Ascending aorta (tissue), 2 donors: ENCODE measurements around the gene C4orf36. TPM values are rescaled to one million over a fixed set of nuclear protein-coding genes. Genes with fewer than 3 reads are reported as not detected.
A peak's percentile ranks its signal among the peaks of the same experiment; 100 is the strongest.

ENCODE experiments used
- DNase-seq, 2 donors: peaks; one replicate each; pipeline ENCODE4 v3.0.0-alpha.2; 2019; ENCODE audit warnings: low spot score in 2 of 2
- H3K27ac ChIP-seq, 2 donors: fragments of 200-600 bp; sonication (generic); one replicate each; pipeline ENCODE4 v1.5.1; 2016 to 2017; ENCODE audit warnings: mild to moderate bottlenecking in 1 of 2
- H3K27me3 ChIP-seq: fragments of 200-600 bp; sonication (generic); one replicate; pipeline ENCODE4 v1.5.1; 2017
- H3K36me3 ChIP-seq, 2 donors: fragments of 200-600 bp; sonication (generic); one replicate each; pipeline ENCODE4 v1.5.1; 2016
- H3K4me1 ChIP-seq, 2 donors: fragments of 200-600 bp; sonication (generic); one replicate each; pipeline ENCODE4 v1.5.1; 2016 to 2017; ENCODE audit warnings: mild to moderate bottlenecking in 1 of 2
- H3K4me3 ChIP-seq, 2 donors: fragments of 200-600 bp; sonication (generic); one replicate each; pipeline ENCODE4 v1.5.1; 2016 to 2017; ENCODE audit warnings: mild to moderate bottlenecking in 1 of 2
- H3K9me3 ChIP-seq, 2 donors: fragments of 200-600 bp; sonication (generic); one replicate each; pipeline ENCODE4 v1.5.1; 2016
- CTCF ChIP-seq, 3 experiments: fragments of 200-600 bp in 2 of 3; fragments of 450-650 bp in 1 of 3; sonication (generic) in 2 of 3; IDR thresholded peaks; one replicate each; pipeline ENCODE4 v1.5.1; 2016 to 2019; ENCODE audit warnings: antibody characterized with exemption in 3 of 3, mild to moderate bottlenecking in 1 of 3, moderate library complexity in 1 of 3
- intact Hi-C: fragments of 100-400 bp; cut with DNase I; formaldehyde crosslinking; loops from one replicate; pipeline ENCODE4 v1.15.1; 2023
- total RNA-seq: library from RNA; depleted of rRNA; stranded (reverse); fragments of >200 nt; gene quantifications from one replicate; pipeline ENCODE4 v1.1.0, GENCODE V29; 2016

Gene C4orf36
- total RNA-seq, 1 donor from 2014 or later: not detected

- Histone ChIP-seq H3K27me3 (no peaks in the 10 kb centered on the region), H3K4me1 (peaks cover 0 to 6% of the 10 kb centered on the region in 2 donors), H3K36me3 (no peaks in the 10 kb centered on the region), H3K27ac (no peak overlapping the region), H3K9me3 (no peaks in the 10 kb centered on the region), H3K4me3 (no peak overlapping the region)
- no peak for TF ChIP-seq CTCF (IDR thresholded peaks at IDR 0.05)
- no peak for DNase-seq
- intact Hi-C loops: no loop called here
Observed at GRCh38 chr4:86896596-86896995, 4.4 kb upstream of the C4orf36 start.

GRCh38 chr4:86895692-86896488 is 3.7 kb upstream of the C4orf36 start:
- H3K4me1 ChIP-seq: peaks cover 0 to 6% of the 10 kb centered on the region in 2 donors
- peak; percentile 60 to 74 (median 65) for TF ChIP-seq CTCF (IDR thresholded peaks at IDR 0.05)
- H3K27me3 ChIP-seq: no peaks in the 10 kb centered on the region
- intact Hi-C loops: loop anchor here (2.0 kb wide), 1 partner anchor 397 kb away; no protein-coding TSS in a partner anchor
- no peaks in the 10 kb centered on the region for H3K9me3 ChIP-seq
- H3K4me3 ChIP-seq: no peak overlapping the region
- H3K36me3 ChIP-seq: no peaks in the 10 kb centered on the region
- no peak for DNase-seq
- H3K27ac ChIP-seq: no peak overlapping the region

GRCh38 chr4:86894455-86894854 is 2.2 kb upstream of the C4orf36 start:
- TF ChIP-seq CTCF (IDR thresholded peaks at IDR 0.05): no peak
- intact Hi-C loops: loop anchor here (2.0 to 5.0 kb wide), 2 partner anchors 302 to 396 kb away; partner anchors contain the start of gene PTPN13
- no peak overlapping the region for H3K4me3 ChIP-seq

GRCh38 chr4:86893136-86893535 is 914 bp upstream of the C4orf36 start:
- H3K27me3 ChIP-seq: no peaks in the 10 kb centered on the region
- DNase-seq: no peak
- H3K36me3 ChIP-seq: no peaks in the 10 kb centered on the region
- no peak overlapping the region for H3K27ac ChIP-seq
- peaks cover 0 to 6% of the 10 kb centered on the region in 2 donors for H3K4me1 ChIP-seq
- peak overlapping the region in 1 of 2 donors; percentile 84 for H3K4me3 ChIP-seq
- H3K9me3 ChIP-seq: no peaks in the 10 kb centered on the region
- no peak for TF ChIP-seq CTCF (IDR thresholded peaks at IDR 0.05)
- intact Hi-C loops: loop anchor here (5.0 kb wide), 1 partner anchor 301 kb away; the partner anchor contains the start of gene PTPN13

More at GRCh38 chr4:86894455-86894854, 2.2 kb upstream of the C4orf36 start:
- Histone ChIP-seq H3K4me1 (peaks cover 0 to 6% of the 10 kb centered on the region in 2 donors), H3K9me3 (no peaks in the 10 kb centered on the region), H3K36me3 (no peaks in the 10 kb centered on the region), H3K27me3 (no peaks in the 10 kb centered on the region), H3K27ac (no peak overlapping the region)
- no peak for DNase-seq

GRCh38 chr4:86892636-86892960 is 376 bp upstream of the C4orf36 start:
- no peak for TF ChIP-seq CTCF (IDR thresholded peaks at IDR 0.05)
- no peaks in the 10 kb centered on the region for H3K36me3 ChIP-seq
- intact Hi-C loops: loop anchor here (5.0 kb wide), 1 partner anchor 300 kb away; the partner anchor contains the start of gene PTPN13
- H3K27ac ChIP-seq: peak overlapping the region; percentile 50 to 68
- H3K9me3 ChIP-seq: no peaks in the 10 kb centered on the region
- no peak for DNase-seq
- peaks cover 0 to 6% of the 10 kb centered on the region in 2 donors for H3K4me1 ChIP-seq
- H3K27me3 ChIP-seq: no peaks in the 10 kb centered on the region
- H3K4me3 ChIP-seq: peak overlapping the region; percentile 83 to 84
